HepG2 (cell line): ENCODE measurements around the gene NXNL2. TPM values are rescaled to one million over a fixed set of nuclear protein-coding genes. Genes with fewer than 3 reads are reported as not detected.

Source experiments
- ATAC-seq: fragments of 200-7000 bp; cut with Tn5 transposase; 3 replicates; pipeline ENCODE4 v1.9.1; 2020; ENCODE audit warnings: mild to moderate bottlenecking, moderate library complexity
- BruUV-seq: library from RNA; stranded (reverse); fragments of 400-500 nt; replicated peaks from 2 replicates; lab custom pipeline; 2021; lab: Mats Ljungman, UMichigan
- CTCF ChIA-PET: fragments of 300-600 bp; formaldehyde crosslinking; extraction: SDS; loops from one replicate; lab custom pipeline; 2021; ENCODE audit warnings: low total read pairs, inconsistent platforms, low intra/inter-chr PET ratio; lab: Yijun Ruan, JAX
- POLR2A ChIA-PET: fragments of 350-600 bp; sonication (Branson Sonifier 250); formaldehyde crosslinking; loops from one replicate; lab custom pipeline; 2020; ENCODE audit warnings: antibody characterized with exemption, inconsistent platforms; lab: Yijun Ruan, JAX
- DNase-seq: peaks from one replicate; pipeline ENCODE4 v3.0.0-alpha.2; 2015; ENCODE audit warnings: low spot score
- FAIRE-seq: peaks from 3 replicates; lab custom pipeline; 2011; peaks lifted over from hg19 to GRCh38; lab: Jason Lieb, UNC
- H2AFZ ChIP-seq: one replicate; pipeline ENCODE4 v1.6.1; 2011; ENCODE audit warnings: low read length, inconsistent platforms
- H3K27ac ChIP-seq: fragments of 300-600 bp; 3 replicates; pipeline ENCODE4 v1.8.0; 2011; ENCODE audit warnings: mixed run types, mild to moderate bottlenecking, mixed read lengths, low read length, inconsistent platforms; ENCODE audit not compliant: insufficient read depth; ENCODE audit errors: extremely low read length
- H3K27me3 ChIP-seq, 2 experiments: fragments of 200-600 bp in 1 of 2; 2 replicates in 1 of 2; 3 replicates in 1 of 2; pipeline versions ENCODE4 v1.6.0 to v1.8.0; 2011; ENCODE audit warnings: low read length in 2 of 2, mild to moderate bottlenecking in 2 of 2, moderate library complexity in 2 of 2, inconsistent platforms in 1 of 2; ENCODE audit not compliant: insufficient read depth in 2 of 2, control insufficient read depth in 1 of 2
- H3K36me3 ChIP-seq, 2 experiments: fragments of 200-600 bp in 1 of 2; replicated peaks in 1 of 2; 2 replicates in 1 of 2; 3 replicates in 1 of 2; pipeline versions ENCODE4 v1.5.1 to v1.8.0; 2011; ENCODE audit warnings: low read length in 2 of 2, inconsistent platforms in 1 of 2; ENCODE audit not compliant: insufficient read depth in 2 of 2, control insufficient read depth in 1 of 2
- H3K4me1 ChIP-seq: 2 replicates; pipeline ENCODE4 v1.5.1; 2012; ENCODE audit warnings: low read length, inconsistent platforms; ENCODE audit not compliant: insufficient read depth
- H3K4me2 ChIP-seq: 2 replicates; pipeline ENCODE4 v1.6.0; 2011; ENCODE audit warnings: low read depth, low read length, inconsistent platforms
- H3K4me3 ChIP-seq, 3 experiments: fragments of 200-600 bp in 1 of 3; sonication (generic), shearing (Covaris generic) in 1 of 3; replicated peaks in 1 of 3; 2 replicates each; pipeline ENCODE4 v1.5.1; 2011 to 2016; ENCODE audit warnings: low read length in 3 of 3, inconsistent platforms in 2 of 3, low read depth in 2 of 3, mild to moderate bottlenecking in 2 of 3, control low read depth in 1 of 3, mixed read lengths in 1 of 3; ENCODE audit not compliant: insufficient read depth in 1 of 3
- H3K79me2 ChIP-seq: one replicate; pipeline ENCODE4 v1.6.1; 2011; ENCODE audit warnings: low read length, inconsistent platforms; ENCODE audit not compliant: insufficient read depth
- H3K9ac ChIP-seq: 2 replicates; pipeline ENCODE4 v1.6.0; 2011; ENCODE audit warnings: mild to moderate bottlenecking, low read depth, low read length, inconsistent platforms; ENCODE audit not compliant: insufficient read depth
- H3K9me3 ChIP-seq: 2 replicates; pipeline ENCODE4 v1.5.1; 2012; ENCODE audit warnings: mild to moderate bottlenecking, low read length
- H4K20me1 ChIP-seq: 2 replicates; pipeline ENCODE4 v1.6.0; 2011; ENCODE audit warnings: inconsistent platforms, mild to moderate bottlenecking, low read length, moderate library complexity; ENCODE audit not compliant: insufficient read depth
- ISL2 ChIP-seq: sonication (generic); formaldehyde crosslinking; IDR thresholded peaks from 2 replicates; pipeline ENCODE4 v1.5.0; 2020; ENCODE audit warnings: missing genetic modification reagents
- MAFF ChIP-seq: IDR thresholded peaks from 2 replicates; pipeline ENCODE4 v1.6.1; 2011; ENCODE audit warnings: low read depth, low read length, improper control_type of control experiment
- MAFK ChIP-seq, 2 experiments: IDR thresholded peaks in 1 of 2; conservative IDR thresholded peaks in 1 of 2; 2 replicates each; pipeline ENCODE4 v1.6.1; 2011; ENCODE audit warnings: improper control_type of control experiment in 2 of 2, low read length in 2 of 2
- MYC ChIP-seq: sonication (generic); formaldehyde crosslinking; IDR thresholded peaks from 2 replicates; pipeline ENCODE4 v1.9.0; 2021; ENCODE audit warnings: missing genetic modification reagents, borderline replicate concordance
- PAF1 ChIP-seq: IDR thresholded peaks from 2 replicates; pipeline ENCODE4 v1.6.1; 2016; ENCODE audit warnings: missing genetic modification reagents, missing compliant biosample characterization
- YEATS2 ChIP-seq: sonication (generic); formaldehyde crosslinking; IDR thresholded peaks from 2 replicates; pipeline ENCODE4 v1.4.0; 2020; ENCODE audit warnings: missing genetic modification reagents, borderline replicate concordance
- ZNF234 ChIP-seq: sonication (generic); formaldehyde crosslinking; conservative IDR thresholded peaks from 2 replicates; pipeline ENCODE4 v1.5.1; 2020; ENCODE audit warnings: mild to moderate bottlenecking, missing genetic modification reagents
- ZNF577 ChIP-seq: sonication (generic); formaldehyde crosslinking; IDR thresholded peaks from 2 replicates; pipeline ENCODE4 v1.4.0; 2020; ENCODE audit warnings: mild to moderate bottlenecking, low read depth, missing genetic modification reagents, borderline replicate concordance
- whole genome bisulfite sequencing: methylation state at CpG from one replicate; pipeline ENCODE4 v1.1.6; 2017; ENCODE audit warnings: low lambda C conversion rate; 5-methylcytosine and 5-hydroxymethylcytosine counted together
- in situ Hi-C: cut with HindIII; loops from 2 replicates; pipeline ENCODE4 v1.10.0; 2017; ENCODE audit warnings: low pct_unique_long_range_greater_than_20kb; ENCODE audit not compliant: extremely low pct_ligation_motif_present
- intact Hi-C: fragments of 100-400 bp; cut with micrococcal nuclease; formaldehyde crosslinking; loops from one replicate; pipeline ENCODE4 v1.10.0; 2022; ENCODE audit not compliant: unreplicated experiment
- polyA plus RNA-seq, 8 experiments: library from polyadenylated mRNA; depleted of rRNA in 3 of 8; stranded (reverse) in 7 of 8; unstranded in 1 of 8; fragments of >200 nt; fragmentation: Illumina TruSeq in 4 of 8; extraction: Trizol in 4 of 8; gene quantifications; 2 replicates each; pipeline versions ENCODE4 v1.2.1 to v1.2.3, GENCODE V29; 2011 to 2016; ENCODE audit warnings: low read depth in 4 of 8, missing spikeins in 1 of 8, mixed read lengths in 1 of 8; ENCODE audit not compliant: insufficient read depth in 1 of 8
- total RNA-seq, 5 experiments: library from RNA; depleted of rRNA; stranded (reverse); fragments of >200 nt; fragmentation: Illumina TruSeq; extraction: Trizol; gene quantifications; 2 replicates each; pipeline ENCODE4 v1.2.3, GENCODE V29; 2016; ENCODE audit warnings: low read depth in 1 of 5

Gene NXNL2
- total and polyA plus RNA-seq, 2 of the 13 experiments (the other 11 are each of a cell fraction or from before 2014, with no cell fraction given), result not detected

GRCh38 chr9:88538311-88539085 lies 3.5 kb downstream of the NXNL2 start:
- no peaks in the 10 kb centered on the region for H4K20me1 ChIP-seq
- H2AFZ ChIP-seq, result no peak overlapping the region
- H3K9ac ChIP-seq, result no peak overlapping the region
- ATAC-seq (no peak), FAIRE-seq (no peak), DNase-seq (no peak)
- no peak overlapping the region for H3K4me2 ChIP-seq
- intact Hi-C loops (no loop called here), in situ Hi-C loops (no loop called here)
- H3K27ac ChIP-seq, result no peak overlapping the region
- no peaks in the 10 kb centered on the region for H3K79me2 ChIP-seq
- H3K4me1 ChIP-seq, result no peaks in the 10 kb centered on the region
- H3K36me3 ChIP-seq, result no peaks in the 10 kb centered on the region
- peaks cover 1 to 13% of the 10 kb centered on the region in 2 experiments; a peak in 4 of 5 replicates for H3K27me3 ChIP-seq
- ChIA-PET POLR2A (no interaction called here), CTCF (no interaction called here)
- no peaks in the 10 kb centered on the region for H3K9me3 ChIP-seq
- 0 out of 2 replicates have a peak, but pooled peaks have one; percentile 7 for TF ChIP-seq MAFF
- TF ChIP-seq MAFK (conservative IDR thresholded peaks at IDR 0.05 in 1 of 2, IDR thresholded peaks at IDR 0.05 in 1 of 2; ENCODE audit: low read length in 2 of 2), result peak; percentile 16 to 36; a peak in 2 of 4 replicates
- no peak for TF ChIP-seq ISL2
- no peak for TF ChIP-seq PAF1 (CRISPR knock-in tag)
- H3K4me3 ChIP-seq, result no peak overlapping the region
- BruUV-seq, result no TSS peak
- WGBS, result 3% methylated on average over 5 of the region's 10 CpGs

- ChIA-PET POLR2A (no interaction called here), CTCF (no interaction called here)
- intact Hi-C loops (no loop called here), in situ Hi-C loops (no loop called here)
- no peak overlapping the region for H3K9ac ChIP-seq
- no peaks in the 10 kb centered on the region for H4K20me1 ChIP-seq
- TF ChIP-seq ZNF577 (CRISPR knock-in tag) (no peak), ZNF234 (no peak), YEATS2 (CRISPR knock-in tag) (no peak), MYC (no peak)
- no peaks in the 10 kb centered on the region for H3K4me1 ChIP-seq
- no peak for DNase-seq
- no peak for FAIRE-seq
- 37% methylated on average over 3 of the region's 6 CpGs for WGBS
- BruUV-seq, result no TSS peak
- no peaks in the 10 kb centered on the region for H3K9me3 ChIP-seq
- no peaks in the 10 kb centered on the region for H3K36me3 ChIP-seq
- H3K79me2 ChIP-seq, result no peaks in the 10 kb centered on the region
- H3K27ac ChIP-seq, result no peak overlapping the region
- ATAC-seq, result no peak
- H3K4me2 ChIP-seq, result no peak overlapping the region
- no peak overlapping the region for H2AFZ ChIP-seq
- no peak overlapping the region for H3K4me3 ChIP-seq
- H3K27me3 ChIP-seq, result peaks cover 1 to 8% of the 10 kb centered on the region in 2 experiments; a peak in 4 of 5 replicates
These were observed 4.3 kb downstream of the NXNL2 start for GRCh38 chr9:88539246-88539645.
